ENCODE measurements around the gene TRPM2.

The TRPM2 gene

DNA sequence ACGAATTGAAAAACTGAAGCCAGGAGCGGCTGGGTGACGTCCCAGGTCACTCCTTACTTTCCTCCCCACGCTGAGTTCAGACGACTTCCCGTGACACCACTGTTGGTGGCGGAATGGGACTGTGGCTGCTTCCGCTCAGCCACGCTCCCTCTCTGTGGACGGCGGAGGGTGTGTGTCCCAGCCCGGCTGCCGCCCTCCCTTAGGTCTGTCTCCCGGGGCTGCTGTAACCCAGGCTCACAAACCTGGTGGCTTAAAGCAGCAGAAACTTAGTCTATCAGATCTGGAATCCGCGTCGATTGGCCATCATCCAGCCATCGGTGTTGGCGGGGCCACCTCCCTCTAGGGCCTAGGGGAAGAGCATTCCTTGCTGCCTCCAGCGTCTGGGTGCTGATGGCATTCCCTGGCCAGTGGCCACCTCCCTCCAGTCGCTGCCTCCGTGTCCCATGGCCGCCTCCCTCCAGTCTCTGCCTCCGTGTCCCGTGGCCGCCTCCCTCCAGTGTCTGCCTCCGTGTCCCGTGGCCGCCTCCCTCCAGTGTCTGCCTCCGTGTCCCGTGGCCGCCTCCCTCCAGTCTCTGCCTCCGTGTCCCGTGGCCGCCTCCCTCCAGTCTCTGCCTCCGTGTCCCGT, 17.5 kb downstream of the TRPM2 start:
- DNase-seq (ENCODE audit: low read depth in 1 of 2, low spot score in 1 of 2): no peak

DNA sequence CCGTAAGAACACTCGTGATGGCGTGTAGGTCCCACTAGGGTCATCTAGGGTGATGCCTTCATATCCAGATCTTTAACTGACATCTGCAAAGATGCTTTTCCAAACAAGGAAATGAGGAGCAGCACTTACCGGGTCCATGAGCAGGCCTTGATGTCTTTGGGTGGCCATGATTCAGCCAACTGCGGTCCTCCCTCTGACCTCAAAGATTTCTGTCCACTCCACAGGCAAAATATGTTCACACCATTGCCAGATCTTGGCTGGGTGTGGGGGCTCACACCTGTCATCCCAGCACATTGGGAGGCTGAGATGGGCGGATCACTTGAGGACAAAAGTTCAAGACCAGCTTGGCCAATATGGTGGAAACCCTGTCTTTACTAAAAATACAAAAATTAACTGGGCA, 18.2 kb downstream of the TRPM2 start:
- no peak for DNase-seq (ENCODE audit: low read depth in 1 of 2, low spot score in 1 of 2)

DNA sequence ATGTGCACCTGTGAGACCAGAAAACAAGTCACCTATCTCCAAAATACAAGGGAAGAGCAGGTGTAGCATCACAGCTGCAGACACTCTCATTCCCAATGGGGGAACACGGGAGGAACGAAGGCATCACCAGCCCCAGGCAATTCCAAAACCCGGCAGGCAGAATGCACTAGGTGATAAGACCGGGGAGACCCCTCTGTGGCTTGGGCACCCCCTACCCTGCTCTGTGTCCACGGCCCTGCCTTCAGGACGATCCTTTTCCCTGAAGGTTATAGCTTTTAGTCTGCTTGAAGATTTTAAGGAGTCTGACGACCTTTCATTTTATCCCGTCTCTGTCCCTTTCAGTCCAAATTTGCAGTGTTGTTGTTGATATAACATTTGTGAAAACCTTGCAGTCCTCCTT, 19.2 kb downstream of the TRPM2 start:
- DNase-seq (ENCODE audit: low read depth in 1 of 2, low spot score in 1 of 2): no peak

DNA sequence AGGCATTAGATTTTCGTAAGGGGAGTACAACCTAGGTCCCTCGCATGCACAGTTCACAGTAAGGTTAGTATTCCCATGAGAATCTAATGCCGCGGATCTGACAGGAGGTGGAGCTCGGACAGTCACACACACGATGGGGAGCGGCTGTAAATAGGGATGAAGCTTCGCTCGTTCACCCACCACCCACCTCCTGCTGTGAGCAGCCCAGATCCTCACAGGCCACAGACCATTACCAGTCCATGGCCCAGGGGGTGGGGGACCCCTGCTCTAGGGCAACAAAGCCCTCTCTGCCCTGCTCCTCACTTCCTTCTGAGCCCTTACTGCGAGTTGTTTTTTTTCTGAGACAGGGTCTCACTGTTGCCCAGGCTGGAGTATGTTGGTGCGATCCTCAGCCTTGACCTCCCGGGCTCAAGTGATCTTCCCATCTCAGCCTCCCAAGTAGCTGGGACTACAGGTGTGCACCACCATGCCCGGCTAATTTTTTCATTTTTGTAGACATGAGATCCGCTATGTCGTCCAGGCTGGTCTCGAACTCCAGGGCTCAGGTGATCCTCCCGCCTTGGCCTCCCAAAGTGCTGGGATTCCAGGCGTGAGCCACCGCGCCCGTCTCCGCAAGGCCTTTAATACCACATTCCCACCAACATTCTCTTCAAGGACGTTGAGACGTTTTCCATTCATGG, 21.3 kb downstream of the TRPM2 start:
- DNase-seq (ENCODE audit: low read depth in 1 of 2, low spot score in 1 of 2): no peak

DNA sequence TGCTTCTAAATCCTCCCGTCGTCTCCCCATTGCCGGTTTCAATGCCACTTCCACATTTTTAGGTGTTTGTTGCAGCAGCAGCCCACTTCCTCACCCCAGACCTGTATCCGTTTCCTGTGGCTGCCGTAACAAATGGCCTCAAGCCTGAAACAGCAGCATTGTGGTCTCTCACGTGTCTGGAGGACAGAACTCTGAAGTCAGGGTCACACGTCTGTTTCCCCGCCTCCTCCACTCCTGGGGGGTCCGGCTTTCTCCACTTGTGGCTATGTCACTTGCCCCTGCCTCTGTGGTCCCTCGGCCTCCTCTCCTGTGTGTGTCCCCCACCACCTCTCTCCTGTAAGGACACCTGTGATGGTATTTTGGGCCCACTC, 21.8 kb downstream of the TRPM2 start:
- DNase-seq (ENCODE audit: low read depth in 1 of 2, low spot score in 1 of 2): no peak

DNA sequence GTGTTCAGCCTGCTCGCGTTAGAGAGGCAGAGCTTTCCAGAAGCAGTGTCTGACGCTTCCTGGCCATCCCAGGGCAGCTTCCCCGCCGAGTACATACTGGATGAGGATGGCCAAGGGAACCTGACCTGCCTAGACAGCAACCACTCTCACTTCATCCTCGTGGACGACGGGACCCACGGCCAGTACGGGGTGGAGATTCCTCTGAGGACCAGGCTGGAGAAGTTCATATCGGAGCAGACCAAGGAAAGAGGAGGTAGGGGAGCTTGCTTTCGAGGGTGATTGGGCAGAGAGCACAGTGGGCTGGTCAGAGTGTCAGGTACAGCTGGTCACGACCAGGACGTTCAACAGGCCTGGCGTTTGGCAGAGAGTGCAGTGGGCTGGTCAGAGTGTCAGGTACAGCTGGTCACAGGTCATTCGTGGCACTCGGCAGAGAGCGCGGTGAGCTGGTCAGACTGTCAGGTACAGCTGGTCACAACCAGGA, 22.4 kb downstream of the TRPM2 start:
- DNase-seq (ENCODE audit: low read depth in 1 of 2, low spot score in 1 of 2): no peak

DNA sequence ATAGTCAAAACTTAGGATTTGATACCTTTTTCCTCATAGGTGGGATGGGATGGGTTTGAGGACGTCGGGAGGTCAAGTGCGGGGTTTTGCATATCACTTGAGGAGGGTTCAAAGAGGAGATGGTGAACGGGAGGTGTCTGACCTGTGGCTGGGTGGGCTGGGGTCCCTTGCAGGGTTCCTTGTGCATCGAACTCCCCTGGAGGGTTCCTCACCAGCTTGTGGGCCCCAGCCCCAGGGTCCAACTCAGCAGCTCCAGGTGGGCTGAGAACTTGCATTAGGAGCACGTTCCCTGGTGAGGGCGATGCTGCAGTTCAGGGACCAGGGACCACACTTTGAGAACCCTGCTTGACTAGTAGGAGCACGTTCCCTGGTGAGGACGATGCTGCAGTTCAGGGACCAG, 23.2 kb downstream of the TRPM2 start:
- DNase-seq (ENCODE audit: low read depth in 1 of 2, low spot score in 1 of 2): no peak

DNA sequence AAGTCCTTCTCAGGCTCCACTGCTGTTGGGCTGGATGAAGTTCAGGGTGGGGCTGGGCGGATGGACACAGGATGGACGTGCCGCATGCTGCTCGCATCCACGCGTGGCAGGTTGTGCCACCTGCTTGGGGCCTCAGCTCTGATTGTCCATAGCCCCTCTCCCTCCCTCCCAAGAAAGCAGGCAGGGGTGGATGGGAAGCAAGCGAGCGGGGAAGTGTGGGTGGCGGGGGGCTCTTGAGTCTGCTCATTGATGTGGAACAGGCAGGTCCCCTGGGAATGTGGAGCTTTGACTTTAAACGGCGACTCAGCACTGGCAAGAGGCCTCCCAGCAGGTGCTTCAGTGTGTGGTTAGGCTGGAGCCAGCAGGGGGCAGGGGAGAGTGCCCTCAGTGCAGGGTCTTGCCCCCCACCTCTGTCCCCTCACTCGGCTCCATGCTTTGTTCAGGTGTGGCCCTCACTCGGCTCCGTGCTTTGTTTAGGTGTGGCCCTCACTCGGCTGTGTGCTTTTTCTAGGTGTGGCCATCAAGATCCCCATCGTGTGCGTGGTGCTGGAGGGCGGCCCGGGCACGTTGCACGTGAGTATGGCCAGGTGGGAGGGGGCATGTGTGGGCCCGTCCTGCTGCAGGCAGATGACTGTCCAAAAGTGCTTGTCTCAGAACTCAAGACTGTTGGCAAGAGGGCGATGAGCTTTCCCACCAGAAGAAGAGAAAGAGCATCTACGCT, 23.9 kb downstream of the TRPM2 start:
- DNase-seq (ENCODE audit: low read depth in 1 of 2, low spot score in 1 of 2): no peak

DNA sequence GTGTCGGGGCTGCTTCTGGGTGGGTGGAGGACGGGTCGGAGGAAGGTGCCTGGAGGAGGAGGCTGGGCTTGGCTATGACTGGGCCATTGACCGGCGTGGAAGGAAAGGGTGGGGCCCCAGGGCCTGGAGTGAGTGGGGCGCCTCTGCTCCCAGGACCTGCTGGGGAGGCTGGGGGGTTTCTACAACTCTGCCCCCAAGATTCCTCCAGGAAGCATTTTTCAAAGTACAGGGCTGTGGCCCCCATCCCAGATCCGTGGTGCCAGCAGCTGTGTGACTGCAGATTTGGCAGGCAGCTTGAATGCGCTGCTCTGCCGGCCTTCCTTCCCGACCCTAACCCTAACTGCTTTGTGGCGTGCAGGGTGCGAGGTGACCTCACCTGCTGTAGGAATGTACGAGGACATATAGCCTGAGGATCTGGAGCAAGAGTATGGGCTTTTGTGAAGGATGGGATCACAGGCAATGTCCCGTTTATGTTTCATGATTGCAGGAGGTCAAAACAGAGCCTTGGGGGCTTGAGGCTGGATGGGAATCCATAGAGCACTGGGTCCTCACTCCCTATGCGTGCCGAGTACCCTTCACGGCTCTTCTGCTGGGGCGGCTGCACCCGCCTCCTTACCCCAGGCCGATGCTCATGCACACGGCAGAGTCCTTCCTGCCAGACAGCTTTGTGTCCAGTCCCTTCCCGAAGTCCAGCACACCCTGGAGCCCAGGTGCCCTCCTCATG, 24.7 kb downstream of the TRPM2 start:
- no peak for DNase-seq (ENCODE audit: low read depth in 1 of 2, low spot score in 1 of 2)

DNA sequence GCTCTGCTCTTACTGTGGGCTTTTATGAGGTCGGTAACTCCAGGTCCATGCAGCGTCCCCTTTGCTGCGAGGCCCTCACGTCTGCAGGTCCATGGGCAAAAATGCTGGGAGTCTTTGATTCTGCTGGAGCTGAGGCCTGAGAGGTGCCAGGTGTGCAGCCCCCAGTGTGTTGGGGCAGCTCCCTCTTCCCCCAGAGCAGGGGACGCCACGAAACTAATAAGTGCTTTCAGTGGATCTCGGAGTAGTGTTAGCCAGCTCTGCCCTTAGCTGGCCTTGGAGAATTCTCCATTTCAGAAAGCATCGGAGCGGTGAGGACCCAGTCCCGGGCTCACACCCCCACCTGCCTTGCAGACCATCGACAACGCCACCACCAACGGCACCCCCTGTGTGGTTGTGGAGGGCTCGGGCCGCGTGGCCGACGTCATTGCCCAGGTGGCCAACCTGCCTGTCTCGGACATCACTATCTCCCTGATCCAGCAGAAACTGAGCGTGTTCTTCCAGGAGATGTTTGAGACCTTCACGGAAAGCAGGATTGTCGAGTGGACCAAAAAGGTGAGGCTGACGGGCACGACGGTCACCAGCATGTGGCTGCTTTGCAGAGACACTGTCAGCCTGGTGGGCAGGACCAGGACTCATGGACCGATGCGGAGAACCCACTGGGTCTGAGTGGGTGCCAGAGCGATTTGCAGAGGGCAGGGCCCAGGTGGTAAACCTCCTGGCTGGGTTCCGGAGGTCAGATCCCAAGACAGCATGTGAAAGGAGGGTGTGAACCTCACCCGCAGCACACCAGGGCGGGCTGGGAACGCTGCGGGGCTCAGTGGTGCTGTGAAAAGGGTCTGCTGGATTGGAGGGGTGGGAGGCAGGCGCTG, 25.5 kb downstream of the TRPM2 start:
- DNase-seq (ENCODE audit: low read depth in 1 of 2, low spot score in 1 of 2): no peak

DNA sequence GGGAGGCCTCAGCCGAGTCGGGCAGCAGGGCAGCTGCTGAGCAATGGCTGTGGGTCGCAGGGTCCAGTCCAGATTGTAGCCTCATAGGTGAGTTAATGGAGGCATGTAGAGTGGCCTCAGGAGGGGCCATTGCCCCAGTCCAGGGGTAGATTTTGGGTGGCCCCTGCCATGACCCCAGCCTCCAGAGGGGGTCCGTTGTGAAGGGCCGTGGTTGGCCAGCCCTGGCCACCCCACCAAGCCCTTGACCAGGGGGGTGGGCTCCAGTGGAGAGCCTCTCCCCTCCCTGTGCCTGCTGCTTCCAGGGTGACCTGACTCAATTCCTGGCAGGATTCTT, 26.1 kb downstream of the TRPM2 start:
- no peak for DNase-seq (ENCODE audit: low read depth in 1 of 2, low spot score in 1 of 2)

DNA sequence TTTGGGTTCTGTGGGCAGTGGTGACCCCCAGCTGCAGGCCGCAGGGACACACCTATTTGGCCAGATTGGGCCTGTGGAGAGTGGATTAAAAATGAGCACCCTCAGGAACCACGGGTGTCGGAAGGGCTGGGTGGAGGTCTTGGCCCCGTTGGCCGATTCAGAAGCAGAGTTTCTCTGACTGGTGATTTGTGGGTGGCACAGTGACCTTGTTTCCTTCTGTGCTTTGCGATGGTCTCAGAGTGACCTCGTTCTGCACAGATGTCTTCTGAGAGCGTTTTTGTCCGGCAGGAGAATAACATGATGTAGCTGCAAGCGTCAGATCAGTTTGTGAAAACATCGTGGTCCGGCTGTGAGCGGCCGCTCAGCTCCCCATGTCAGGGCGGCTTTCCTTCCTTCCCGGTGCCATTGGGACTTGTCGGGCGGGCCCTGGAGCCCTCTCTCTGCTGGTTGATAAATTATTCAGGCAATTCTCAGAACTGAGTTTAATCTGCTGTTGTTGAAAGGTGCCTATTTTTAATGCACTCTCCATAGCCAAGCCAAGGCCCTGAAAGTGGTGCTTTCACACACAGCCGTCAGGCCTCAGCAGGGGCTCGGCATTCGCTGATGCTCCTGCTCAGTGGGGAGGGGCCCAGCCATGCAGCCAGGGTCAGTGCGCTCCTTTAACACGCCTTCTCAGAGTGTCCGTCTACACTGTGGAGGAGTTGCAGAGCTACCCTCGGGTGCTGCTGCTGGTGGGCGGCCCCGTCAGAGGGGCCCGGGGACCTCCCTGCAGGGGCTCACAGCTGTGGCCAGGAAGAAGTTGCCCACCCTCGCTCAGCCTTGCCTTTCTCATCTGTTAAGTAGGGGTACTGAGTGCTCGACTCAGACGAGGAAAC, 26.8 kb downstream of the TRPM2 start:
- DNase-seq (ENCODE audit: low read depth in 1 of 2, low spot score in 1 of 2): no peak

DNA sequence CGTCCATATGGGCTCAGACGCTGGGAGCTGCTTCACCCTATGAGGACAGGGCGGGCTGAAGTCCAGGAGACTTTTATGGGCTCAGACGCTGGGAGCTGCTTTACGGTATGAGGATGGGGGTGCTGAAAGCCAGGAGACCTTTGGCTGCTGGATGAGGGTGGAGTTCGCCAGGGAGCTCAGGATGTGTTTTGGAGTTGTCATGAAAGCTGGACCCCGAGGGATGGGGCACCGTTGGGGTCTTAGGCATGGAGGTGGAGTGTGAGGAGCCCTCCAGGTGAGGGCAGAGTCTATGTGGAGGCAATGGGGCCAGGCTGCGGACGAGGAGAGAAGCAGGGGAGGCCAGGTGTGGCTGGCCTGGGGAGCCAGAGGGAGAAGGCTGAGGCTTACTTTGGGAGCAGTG, 27.5 kb downstream of the TRPM2 start:
- no peak for DNase-seq (ENCODE audit: low read depth in 1 of 2, low spot score in 1 of 2)

DNA sequence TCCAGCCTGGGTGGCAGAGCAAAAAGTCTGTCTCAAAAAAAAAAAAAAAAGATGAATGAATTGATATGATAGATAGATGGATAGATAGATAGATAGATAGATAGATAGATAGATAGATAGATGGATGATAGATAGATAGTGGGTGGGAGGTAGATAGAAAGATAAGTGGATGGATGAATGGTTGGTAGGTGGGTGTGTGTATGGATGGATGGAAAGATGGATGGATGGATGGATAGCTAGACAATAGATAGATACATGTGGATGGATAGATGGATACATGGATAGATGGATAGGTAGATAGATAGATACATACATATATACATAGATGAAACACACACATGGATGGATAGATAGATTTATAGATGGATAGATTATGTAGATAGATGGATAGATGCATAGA, 28.5 kb downstream of the TRPM2 start:
- DNase-seq (ENCODE audit: low read depth in 1 of 2, low spot score in 1 of 2): no peak

DNA sequence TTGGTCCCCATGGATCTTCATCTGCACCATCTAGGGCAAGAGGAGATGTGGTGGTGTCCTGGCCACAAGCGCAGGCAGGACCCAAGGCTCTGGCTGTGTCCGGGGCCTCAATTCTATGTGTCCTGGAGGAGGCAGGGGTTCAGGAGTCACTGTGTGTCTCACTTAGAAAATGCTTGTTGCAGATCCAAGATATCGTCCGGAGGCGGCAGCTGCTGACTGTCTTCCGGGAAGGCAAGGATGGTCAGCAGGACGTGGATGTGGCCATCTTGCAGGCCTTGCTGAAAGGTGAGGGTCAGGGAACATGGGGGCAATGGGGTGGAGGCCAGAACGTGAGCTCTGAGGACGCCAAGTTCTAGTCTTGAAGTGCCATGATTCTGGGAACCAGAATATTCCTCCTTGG, 29.1 kb downstream of the TRPM2 start:
- no peak for DNase-seq (ENCODE audit: low read depth in 1 of 2, low spot score in 1 of 2)

DNA sequence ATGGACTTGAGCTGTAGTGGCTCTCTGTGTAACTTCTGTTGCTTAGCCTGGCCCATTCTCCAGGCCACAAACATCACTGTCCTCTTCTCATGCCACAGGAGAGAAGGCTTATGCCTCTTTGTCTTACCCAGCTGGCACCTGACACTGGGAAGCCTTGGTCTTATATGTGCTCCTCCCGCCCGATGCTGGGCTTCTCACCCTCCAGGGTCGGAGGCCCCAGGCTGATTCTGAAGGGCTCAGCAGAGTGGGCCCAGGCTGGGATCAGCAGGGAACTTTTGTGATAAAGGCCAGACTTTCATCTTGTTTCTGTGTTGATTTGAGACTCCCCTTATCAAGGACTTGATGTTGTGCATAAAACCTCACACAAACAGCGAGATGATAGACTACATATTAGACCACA, 29.8 kb downstream of the TRPM2 start:
- DNase-seq (ENCODE audit: low read depth in 1 of 2, low spot score in 1 of 2): no peak

DNA sequence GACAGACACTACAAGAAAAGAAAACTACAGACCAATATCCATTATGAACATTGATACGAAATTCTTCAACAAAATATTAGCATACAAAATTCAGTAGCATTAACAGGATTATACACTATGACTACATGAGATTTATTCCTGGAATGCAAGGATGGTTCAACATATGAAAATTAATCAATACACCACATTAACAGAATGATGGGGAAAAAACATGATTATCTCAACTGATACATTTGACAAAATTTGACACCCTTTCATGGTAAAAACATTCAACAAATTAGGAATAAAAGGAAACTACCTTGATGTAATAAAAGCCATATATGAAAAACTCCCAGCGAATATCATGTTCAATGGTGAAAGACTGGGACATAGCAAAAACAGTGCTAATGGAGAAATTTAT, 31.5 kb downstream of the TRPM2 start:
- DNase-seq (ENCODE audit: low read depth in 1 of 2, low spot score in 1 of 2): no peak

DNA sequence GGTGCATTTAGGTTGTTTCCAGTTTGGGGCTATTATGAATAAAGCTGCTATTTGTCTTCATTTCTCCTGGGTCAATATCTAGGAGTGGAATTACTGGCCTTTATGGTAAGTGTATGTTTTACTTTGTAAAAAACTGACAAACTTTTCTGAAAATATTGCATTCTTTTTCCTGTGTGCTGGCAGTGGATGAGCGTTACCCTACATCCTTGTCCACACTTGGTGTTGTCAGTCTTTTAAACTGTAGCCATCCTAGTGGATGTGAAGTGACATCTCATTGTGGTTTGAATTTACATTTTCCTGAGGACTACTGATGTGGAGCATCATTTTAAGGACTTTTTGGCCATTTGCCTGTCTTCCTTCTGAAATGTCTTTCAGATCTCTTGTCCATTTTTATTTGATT, 35.9 kb downstream of the TRPM2 start:
- no peak for DNase-seq (ENCODE audit: low read depth in 1 of 2, low spot score in 1 of 2)

DNA sequence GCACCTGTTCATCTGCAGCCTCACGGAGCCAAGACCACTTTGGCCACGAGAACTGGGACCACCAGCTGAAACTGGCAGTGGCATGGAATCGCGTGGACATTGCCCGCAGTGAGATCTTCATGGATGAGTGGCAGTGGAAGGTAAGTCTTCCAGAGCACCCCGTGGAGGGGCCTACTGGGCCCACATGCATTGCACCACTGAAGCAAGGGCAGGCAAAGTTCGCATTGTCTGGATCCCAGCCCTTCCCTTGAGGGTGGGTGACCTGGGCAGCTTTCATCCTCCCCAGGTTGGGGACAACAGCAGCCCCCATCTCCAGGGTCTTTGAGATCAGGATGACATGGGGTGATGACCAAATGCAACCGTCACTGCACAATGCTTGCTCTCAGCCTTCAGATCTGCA, 37.5 kb downstream of the TRPM2 start:
- no peak for DNase-seq (ENCODE audit: low read depth in 1 of 2, low spot score in 1 of 2)

All from activated T-helper 1 cell treated with anti-CD3 and anti-CD28 coated beads, Interleukin-2, amount 50 U/mL, for 16 hours (primary cell).